ENCODE data around the gene BNC1. TPM values are rescaled to one million over a fixed set of nuclear protein-coding genes. Genes with fewer than 3 reads are reported as not detected.
A peak's percentile ranks its signal among the peaks of the same experiment; 100 is the strongest.

BNC1 gene
- total RNA-seq, 1 experiment from 2014 or later, result not detected

DNA sequence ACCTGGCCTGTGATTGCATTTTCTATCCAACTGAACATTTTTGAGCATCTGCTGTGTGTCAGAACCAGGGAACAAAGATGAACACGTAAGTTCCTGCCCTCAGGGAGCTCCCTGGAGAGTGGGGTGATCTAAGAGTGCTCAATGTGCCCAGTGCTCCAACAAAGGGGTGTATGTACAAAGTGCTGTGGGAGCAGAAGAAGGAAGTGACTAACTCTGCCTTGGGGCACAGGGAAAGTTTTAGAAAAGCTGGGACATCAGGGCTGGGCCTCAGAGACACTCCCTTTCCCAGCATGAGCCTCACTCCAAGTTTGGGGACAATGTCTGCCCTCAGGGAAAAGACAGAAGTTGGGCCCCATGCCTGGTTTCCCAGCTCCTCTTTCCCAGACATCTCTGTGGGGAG is 27.6 kb upstream of the BNC1 start:
- no peaks in the 10 kb centered on the region for H3K27me3 ChIP-seq (replicated peaks; ENCODE audit: control insufficient read depth, insufficient read depth, low read length)
- ChIA-PET CTCF (no interaction called here), POLR2A (no interaction called here)
- Mint-ChIP-seq H3K27me3 (ENCODE audit: insufficient read depth, unreplicated experiment) (no peaks in the 10 kb centered on the region), H3K36me3 (ENCODE audit: insufficient read depth, unreplicated experiment) (no peaks in the 10 kb centered on the region), H3K27ac (ENCODE audit: unreplicated experiment) (no peak overlapping the region), H3K4me1 (ENCODE audit: low read depth, unreplicated experiment) (peaks cover 7% of the 10 kb centered on the region), H3K4me3 (ENCODE audit: unreplicated experiment) (no peak overlapping the region), H3K9me3 (ENCODE audit: unreplicated experiment) (no peaks in the 10 kb centered on the region)
- intact Hi-C loops (cut with micrococcal nuclease; ENCODE audit: unreplicated experiment), result no loop called here
- no peak overlapping the region for H3K4me3 ChIP-seq (ENCODE audit: low read depth, low read length)
- H3K36me3 ChIP-seq (ENCODE audit: control insufficient read depth, insufficient read depth, low read length), result no peaks in the 10 kb centered on the region
- DNase-seq, result no peak
- H3K4me1 ChIP-seq, result peaks cover 15% of the 10 kb centered on the region
- BruUV-seq (replicated peaks), result no TSS peak
- no peaks in the 10 kb centered on the region for H3K9me3 ChIP-seq
- TF ChIP-seq, protein P1, sequence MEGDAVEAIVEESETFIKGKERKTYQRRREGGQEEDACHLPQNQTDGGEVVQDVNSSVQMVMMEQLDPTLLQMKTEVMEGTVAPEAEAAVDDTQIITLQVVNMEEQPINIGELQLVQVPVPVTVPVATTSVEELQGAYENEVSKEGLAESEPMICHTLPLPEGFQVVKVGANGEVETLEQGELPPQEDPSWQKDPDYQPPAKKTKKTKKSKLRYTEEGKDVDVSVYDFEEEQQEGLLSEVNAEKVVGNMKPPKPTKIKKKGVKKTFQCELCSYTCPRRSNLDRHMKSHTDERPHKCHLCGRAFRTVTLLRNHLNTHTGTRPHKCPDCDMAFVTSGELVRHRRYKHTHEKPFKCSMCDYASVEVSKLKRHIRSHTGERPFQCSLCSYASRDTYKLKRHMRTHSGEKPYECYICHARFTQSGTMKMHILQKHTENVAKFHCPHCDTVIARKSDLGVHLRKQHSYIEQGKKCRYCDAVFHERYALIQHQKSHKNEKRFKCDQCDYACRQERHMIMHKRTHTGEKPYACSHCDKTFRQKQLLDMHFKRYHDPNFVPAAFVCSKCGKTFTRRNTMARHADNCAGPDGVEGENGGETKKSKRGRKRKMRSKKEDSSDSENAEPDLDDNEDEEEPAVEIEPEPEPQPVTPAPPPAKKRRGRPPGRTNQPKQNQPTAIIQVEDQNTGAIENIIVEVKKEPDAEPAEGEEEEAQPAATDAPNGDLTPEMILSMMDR (IDR thresholded peaks at IDR 0.05; ENCODE audit: insufficient read depth in 1 of 2, low read depth in 1 of 2, low read length in 1 of 2, severe bottlenecking in 1 of 2, unreplicated experiment in 1 of 2), result no peak

DNA sequence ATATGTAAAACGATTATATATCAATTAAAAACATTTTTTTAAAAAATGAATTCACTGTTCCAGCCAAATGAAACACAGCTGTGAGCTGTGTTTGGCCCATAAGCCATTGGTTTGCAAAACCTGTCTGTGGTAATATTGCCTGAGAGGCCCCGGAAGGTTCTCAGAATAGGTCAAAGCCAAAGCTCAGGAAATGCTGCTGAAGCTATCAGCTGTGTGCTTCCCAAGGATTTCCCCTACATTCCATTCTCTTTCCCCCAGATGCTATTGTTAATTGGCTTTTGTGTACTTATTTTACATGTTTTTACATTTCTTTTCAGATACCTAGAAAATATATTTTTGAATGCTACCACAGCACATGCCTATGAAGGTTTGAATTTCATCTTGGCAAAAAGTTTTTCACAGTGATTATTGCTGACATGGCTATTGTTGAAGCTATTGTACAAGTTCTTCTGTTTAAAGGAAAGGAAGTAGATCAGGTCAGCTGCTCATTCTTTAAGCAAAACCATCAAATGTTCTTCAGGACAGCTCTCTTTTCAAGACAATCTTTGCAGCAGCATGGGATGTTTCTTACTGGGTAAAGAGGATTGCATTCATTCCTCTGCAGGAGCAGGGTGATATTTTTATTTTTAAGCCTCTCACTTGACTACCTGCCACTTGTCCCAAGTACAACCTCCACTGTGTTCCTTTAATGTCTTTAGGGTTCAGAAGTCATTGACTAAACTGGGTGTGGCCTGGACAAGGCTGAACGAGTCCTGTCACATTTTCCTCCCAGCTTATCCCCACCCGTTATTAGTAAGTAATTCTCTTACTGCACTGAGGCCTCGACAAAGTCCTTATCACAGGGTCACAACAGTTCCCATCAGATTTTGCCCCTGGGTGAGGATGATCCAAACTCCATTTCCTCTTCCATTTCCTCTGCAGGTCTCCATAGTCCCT is 26.3 kb upstream of the BNC1 start:
- Histone ChIP-seq H3K27me3 (replicated peaks; ENCODE audit: control insufficient read depth, insufficient read depth, low read length) (no peaks in the 10 kb centered on the region), H3K9me3 (no peaks in the 10 kb centered on the region), H3K36me3 (ENCODE audit: control insufficient read depth, insufficient read depth, low read length) (no peaks in the 10 kb centered on the region), H3K4me1 (peaks cover 24% of the 10 kb centered on the region), H3K4me3 (ENCODE audit: low read depth, low read length) (no peak overlapping the region)
- intact Hi-C loops (cut with micrococcal nuclease; ENCODE audit: unreplicated experiment), result no loop called here
- H3K9me3 Mint-ChIP-seq (ENCODE audit: unreplicated experiment), result no peaks in the 10 kb centered on the region
- TF ChIP-seq, protein P1 (IDR thresholded peaks at IDR 0.05; ENCODE audit: insufficient read depth in 1 of 2, low read depth in 1 of 2, low read length in 1 of 2, severe bottlenecking in 1 of 2, unreplicated experiment in 1 of 2), result no peak
- no peak for DNase-seq
- ChIA-PET POLR2A (interaction anchor here (0.5 kb wide), 1 partner anchor 481 kb away, joined by 3 read pairs; no protein-coding TSS in a partner anchor), CTCF (no interaction called here)
- no peaks in the 10 kb centered on the region for H3K36me3 Mint-ChIP-seq (ENCODE audit: insufficient read depth, unreplicated experiment)
- H3K4me1 Mint-ChIP-seq (ENCODE audit: low read depth, unreplicated experiment), result peaks cover 14% of the 10 kb centered on the region
- H3K27me3 Mint-ChIP-seq (ENCODE audit: insufficient read depth, unreplicated experiment), result no peaks in the 10 kb centered on the region
- no peak overlapping the region for H3K27ac Mint-ChIP-seq (ENCODE audit: unreplicated experiment)
- H3K4me3 Mint-ChIP-seq (ENCODE audit: unreplicated experiment), result peak overlapping the region; percentile 16
- BruUV-seq (replicated peaks), result no TSS peak

DNA sequence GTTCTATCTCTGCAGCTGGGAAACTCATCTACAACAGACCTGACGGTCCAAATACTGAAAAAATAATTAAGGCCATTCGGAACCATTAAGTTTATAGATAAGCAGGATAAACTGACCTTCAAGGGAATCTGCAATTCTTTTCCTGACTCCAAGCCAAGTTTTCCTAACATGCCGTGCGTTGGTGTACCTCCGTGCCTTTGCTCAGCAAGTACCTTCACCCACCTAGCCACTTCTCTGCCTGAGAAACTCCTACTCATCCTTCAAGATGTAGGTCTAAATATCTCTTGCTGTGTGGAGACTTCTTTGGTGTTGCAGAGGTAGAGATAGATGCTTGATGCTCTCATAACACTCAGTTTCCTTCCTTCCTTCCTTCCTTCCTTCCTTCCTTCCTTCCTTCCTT is 24.2 kb upstream of the BNC1 start:
- intact Hi-C loops (cut with micrococcal nuclease; ENCODE audit: unreplicated experiment), result no loop called here
- H3K4me1 ChIP-seq, result peaks cover 42% of the 10 kb centered on the region

More for the DNA sequence above, 24.2 kb upstream of the BNC1 start:
- TF ChIP-seq, protein P1 (IDR thresholded peaks at IDR 0.05; ENCODE audit: insufficient read depth in 1 of 2, low read depth in 1 of 2, low read length in 1 of 2, severe bottlenecking in 1 of 2, unreplicated experiment in 1 of 2), result no peak
- no peak overlapping the region for H3K27ac Mint-ChIP-seq (ENCODE audit: unreplicated experiment)
- no peak for DNase-seq
- POLR2A ChIA-PET, result no interaction called here
- no peaks in the 10 kb centered on the region for H3K27me3 ChIP-seq (replicated peaks; ENCODE audit: control insufficient read depth, insufficient read depth, low read length)
- no peaks in the 10 kb centered on the region for H3K36me3 ChIP-seq (ENCODE audit: control insufficient read depth, insufficient read depth, low read length)
- H3K27me3 Mint-ChIP-seq (ENCODE audit: insufficient read depth, unreplicated experiment), result no peaks in the 10 kb centered on the region
- H3K9me3 ChIP-seq, result no peaks in the 10 kb centered on the region
- no peak overlapping the region for H3K4me3 Mint-ChIP-seq (ENCODE audit: unreplicated experiment)
- H3K4me3 ChIP-seq (ENCODE audit: low read depth, low read length), result no peak overlapping the region
- H3K9me3 Mint-ChIP-seq (ENCODE audit: unreplicated experiment), result no peaks in the 10 kb centered on the region
- H3K4me1 Mint-ChIP-seq (ENCODE audit: low read depth, unreplicated experiment), result peaks cover 29% of the 10 kb centered on the region
- BruUV-seq (replicated peaks), result no TSS peak
- CTCF ChIA-PET, result no interaction called here
- H3K36me3 Mint-ChIP-seq (ENCODE audit: insufficient read depth, unreplicated experiment), result no peaks in the 10 kb centered on the region
